Immature natural killer cell (primary cell): ENCODE results near the gene SOS2. TPM values are rescaled to one million over a fixed set of nuclear protein-coding genes. Genes with fewer than 3 reads are reported as not detected.

Experiments used
- DNase-seq, 3 donors: peaks; one replicate each; pipeline ENCODE4 v3.0.0; 2022; ENCODE audit warnings: mixed read lengths in 1 of 3
- H3K27ac Mint-ChIP-seq, 6 donors: one replicate each; pipeline ENCODE4 v1.8.0; 2020; ENCODE audit warnings: mixed read lengths in 6 of 6, mild to moderate bottlenecking in 5 of 6, inconsistent platforms in 4 of 6, moderate library complexity in 3 of 6
- H3K27me3 Mint-ChIP-seq, 3 donors: one replicate each; pipeline ENCODE4 v1.8.0; 2020 to 2021; ENCODE audit warnings: low read depth in 3 of 3, mild to moderate bottlenecking in 3 of 3, mixed read lengths in 3 of 3, moderate library complexity in 3 of 3, inconsistent platforms in 1 of 3
- H3K36me3 Mint-ChIP-seq, 3 donors: one replicate each; pipeline ENCODE4 v1.8.0; 2020; ENCODE audit warnings: mixed read lengths in 3 of 3, inconsistent platforms in 2 of 3, mild to moderate bottlenecking in 2 of 3
- H3K4me1 Mint-ChIP-seq, 2 donors: one replicate each; pipeline ENCODE4 v1.8.0; 2020; ENCODE audit warnings: inconsistent platforms in 2 of 2, mild to moderate bottlenecking in 2 of 2, mixed read lengths in 2 of 2, moderate library complexity in 1 of 2
- H3K4me3 Mint-ChIP-seq, 5 donors: one replicate each; pipeline ENCODE4 v1.8.0; 2020; ENCODE audit warnings: mild to moderate bottlenecking in 5 of 5, mixed read lengths in 5 of 5, inconsistent platforms in 3 of 5, moderate library complexity in 3 of 5
- H3K9me3 Mint-ChIP-seq, 6 donors: one replicate each; pipeline ENCODE4 v1.8.0; 2020; ENCODE audit warnings: mild to moderate bottlenecking in 6 of 6, mixed read lengths in 6 of 6, inconsistent platforms in 4 of 6, moderate library complexity in 3 of 6
- polyA plus RNA-seq, 3 donors: library from polyadenylated mRNA; unstranded; fragments of 300-500 nt; fragmentation: Illumina TruSeq; gene quantifications; one replicate each; pipeline ENCODE4 v1.2.3, GENCODE V29; 2021

The SOS2 gene
- polyA plus RNA-seq, 3 donors from 2014 or later: 13.8 to 15.5 (median 14.3) TPM

GRCh38 chr14:50242096-50242495 is 10.7 kb upstream of the SOS2 start:
- Mint-ChIP-seq H3K36me3 (peaks cover 0 to 7% (median 4%) of the 10 kb centered on the region in 3 donors), H3K27ac (peak overlapping the region in 1 of 6 donors; percentile 1), H3K9me3 (no peaks in the 10 kb centered on the region), H3K4me3 (no peak overlapping the region), H3K27me3 (peaks cover 0 to 2% (median 0%) of the 10 kb centered on the region in 3 donors), H3K4me1 (no peaks in the 10 kb centered on the region)
- no peak for DNase-seq

GRCh38 chr14:50237427-50237826 is 6.0 kb upstream of the SOS2 start:
- H3K27me3 Mint-ChIP-seq: peaks cover 0 to 4% (median 0%) of the 10 kb centered on the region in 3 donors
- no peak overlapping the region for H3K27ac Mint-ChIP-seq
- no peaks in the 10 kb centered on the region for H3K36me3 Mint-ChIP-seq
- peaks cover 0 to 1% of the 10 kb centered on the region in 2 donors for H3K4me1 Mint-ChIP-seq
- H3K9me3 Mint-ChIP-seq: no peaks in the 10 kb centered on the region
- no peak for DNase-seq
- no peak overlapping the region for H3K4me3 Mint-ChIP-seq

GRCh38 chr14:50233951-50234250 is 2.5 kb upstream of the SOS2 start:
- peaks cover 22 to 28% of the 10 kb centered on the region in 2 donors for H3K4me1 Mint-ChIP-seq
- H3K27me3 Mint-ChIP-seq: peaks cover 4 to 8% (median 5%) of the 10 kb centered on the region in 3 donors
- DNase-seq: no peak
- H3K27ac Mint-ChIP-seq: peak overlapping the region in 1 of 6 donors; percentile 6
- no peaks in the 10 kb centered on the region for H3K9me3 Mint-ChIP-seq
- H3K4me3 Mint-ChIP-seq: no peak overlapping the region
- H3K36me3 Mint-ChIP-seq: no peaks in the 10 kb centered on the region

- H3K4me1 Mint-ChIP-seq: peaks cover 28 to 33% of the 10 kb centered on the region in 2 donors
- no peak for DNase-seq
- H3K36me3 Mint-ChIP-seq: peaks cover 0 to 2% (median 0%) of the 10 kb centered on the region in 3 donors
- peaks cover 4 to 8% (median 5%) of the 10 kb centered on the region in 3 donors for H3K27me3 Mint-ChIP-seq
- H3K27ac Mint-ChIP-seq: peak overlapping the region in 2 of 6 donors; percentile 13 to 93
- no peaks in the 10 kb centered on the region for H3K9me3 Mint-ChIP-seq
- peak overlapping the region in 4 of 5 donors; percentile 54 to 72 (median 58) for H3K4me3 Mint-ChIP-seq
Observed at GRCh38 chr14:50233166-50233950, 2.0 kb upstream of the SOS2 start.

- DNase-seq: no peak
- Mint-ChIP-seq H3K4me1 (peaks cover 30 to 36% of the 10 kb centered on the region in 2 donors), H3K4me3 (peak overlapping the region; percentile 74 to 90 (median 89)), H3K27ac (peak overlapping the region; percentile 78 to 93 (median 86)), H3K9me3 (no peaks in the 10 kb centered on the region), H3K36me3 (peaks cover 0 to 2% (median 0%) of the 10 kb centered on the region in 3 donors), H3K27me3 (peaks cover 2 to 11% (median 5%) of the 10 kb centered on the region in 3 donors)
Observed at GRCh38 chr14:50232276-50232642, 881 bp upstream of the SOS2 start.

GRCh38 chr14:50230701-50231474 is 490 bp downstream of the SOS2 start:
- peaks cover 0 to 2% (median 0%) of the 10 kb centered on the region in 3 donors for H3K36me3 Mint-ChIP-seq
- peak; percentile 68 to 71 (median 68) for DNase-seq
- peaks cover 2 to 11% (median 5%) of the 10 kb centered on the region in 3 donors for H3K27me3 Mint-ChIP-seq
- H3K27ac Mint-ChIP-seq: peak overlapping the region; percentile 91 to 98 (median 96)
- H3K9me3 Mint-ChIP-seq: no peaks in the 10 kb centered on the region
- peak overlapping the region; percentile 88 to 98 (median 90) for H3K4me3 Mint-ChIP-seq
- peaks cover 41 to 48% of the 10 kb centered on the region in 2 donors for H3K4me1 Mint-ChIP-seq

GRCh38 chr14:50230401-50230700 is 1.0 kb downstream of the SOS2 start:
- Mint-ChIP-seq H3K4me1 (peaks cover 45 to 53% of the 10 kb centered on the region in 2 donors), H3K9me3 (no peaks in the 10 kb centered on the region), H3K4me3 (peak overlapping the region; percentile 88 to 98 (median 90)), H3K27ac (peak overlapping the region; percentile 91 to 98 (median 96)), H3K27me3 (peaks cover 0 to 11% (median 5%) of the 10 kb centered on the region in 3 donors), H3K36me3 (peaks cover 0 to 2% (median 0%) of the 10 kb centered on the region in 3 donors)
- DNase-seq: no peak

GRCh38 chr14:50229681-50230080 is 1.7 kb downstream of the SOS2 start:
- Mint-ChIP-seq H3K27me3 (peaks cover 0 to 11% (median 5%) of the 10 kb centered on the region in 3 donors), H3K36me3 (peaks cover 0 to 2% (median 0%) of the 10 kb centered on the region in 3 donors), H3K9me3 (no peaks in the 10 kb centered on the region), H3K4me1 (peaks cover 48 to 60% of the 10 kb centered on the region in 2 donors), H3K4me3 (peak overlapping the region; percentile 75 to 98 (median 89)), H3K27ac (peak overlapping the region; percentile 82 to 98 (median 94))
- no peak for DNase-seq

- H3K4me3 Mint-ChIP-seq: peak overlapping the region in 1 of 5 donors; percentile 35
- H3K4me1 Mint-ChIP-seq: peaks cover 58 to 73% of the 10 kb centered on the region in 2 donors
- H3K27ac Mint-ChIP-seq: peak overlapping the region in 2 of 6 donors; percentile 17 to 32
- DNase-seq: no peak
- H3K36me3 Mint-ChIP-seq: peaks cover 0 to 2% (median 0%) of the 10 kb centered on the region in 3 donors
- no peaks in the 10 kb centered on the region for H3K9me3 Mint-ChIP-seq
- peaks cover 0 to 11% (median 5%) of the 10 kb centered on the region in 3 donors for H3K27me3 Mint-ChIP-seq
Observed at GRCh38 chr14:50228313-50228712, 3.1 kb downstream of the SOS2 start.

- H3K4me1 Mint-ChIP-seq: peaks cover 71 to 89% of the 10 kb centered on the region in 2 donors
- DNase-seq: no peak
Observed at GRCh38 chr14:50225974-50226297, 5.4 kb downstream of the SOS2 start.

GRCh38 chr14:50225067-50225973 is 6.1 kb downstream of the SOS2 start:
- DNase-seq: no peak
- Mint-ChIP-seq H3K27me3 (peaks cover 0 to 3% (median 0%) of the 10 kb centered on the region in 3 donors), H3K4me3 (peak overlapping the region in 2 of 5 donors; percentile 16 to 41), H3K36me3 (peaks cover 0 to 5% (median 5%) of the 10 kb centered on the region in 3 donors), H3K9me3 (no peaks in the 10 kb centered on the region), H3K4me1 (peaks cover 70 to 89% of the 10 kb centered on the region in 2 donors), H3K27ac (peak overlapping the region in 5 of 6 donors; percentile 14 to 46 (median 31))

More at GRCh38 chr14:50225974-50226297, 5.4 kb downstream of the SOS2 start:
- peaks cover 0 to 5% (median 5%) of the 10 kb centered on the region in 3 donors for H3K36me3 Mint-ChIP-seq
- peaks cover 0 to 9% (median 2%) of the 10 kb centered on the region in 3 donors for H3K27me3 Mint-ChIP-seq
- H3K9me3 Mint-ChIP-seq: no peaks in the 10 kb centered on the region
- peak overlapping the region in 2 of 5 donors; percentile 16 to 41 for H3K4me3 Mint-ChIP-seq
- H3K27ac Mint-ChIP-seq: peak overlapping the region in 5 of 6 donors; percentile 14 to 46 (median 31)

GRCh38 chr14:50222055-50222613 is 9.2 kb downstream of the SOS2 start:
- no peaks in the 10 kb centered on the region for H3K9me3 Mint-ChIP-seq
- peak overlapping the region; percentile 2 to 60 (median 47) for H3K27ac Mint-ChIP-seq
- peaks cover 0 to 2% (median 0%) of the 10 kb centered on the region in 3 donors for H3K27me3 Mint-ChIP-seq
- DNase-seq: no peak
- H3K36me3 Mint-ChIP-seq: peaks cover 0 to 5% (median 3%) of the 10 kb centered on the region in 3 donors
- H3K4me3 Mint-ChIP-seq: no peak overlapping the region
- H3K4me1 Mint-ChIP-seq: peaks cover 61 to 89% of the 10 kb centered on the region in 2 donors

GRCh38 chr14:50218501-50218900 is 12.9 kb downstream of the SOS2 start:
- H3K9me3 Mint-ChIP-seq: no peaks in the 10 kb centered on the region
- no peak for DNase-seq
- H3K27ac Mint-ChIP-seq: peak overlapping the region in 1 of 6 donors; percentile 54
- peaks cover 46 to 72% of the 10 kb centered on the region in 2 donors for H3K4me1 Mint-ChIP-seq
- H3K36me3 Mint-ChIP-seq: peaks cover 0 to 5% (median 3%) of the 10 kb centered on the region in 3 donors
- peaks cover 0 to 2% (median 0%) of the 10 kb centered on the region in 3 donors for H3K27me3 Mint-ChIP-seq
- no peak overlapping the region for H3K4me3 Mint-ChIP-seq
